GM19328 (cell line): ENCODE results near the gene MLLT10.
"Not testable (repeated sequence)": the region's sequence is repeated elsewhere in the genome, so short reads cannot be mapped to it uniquely, and the experiment has no call there.

Experiments
- ATAC-seq: cut with Tn5 transposase; IDR thresholded peaks from one replicate; pipeline ENCODE4 v1.9.1; 2021; ENCODE audit warnings: mild to moderate bottlenecking, moderate library complexity; ENCODE audit not compliant: unreplicated experiment

The MLLT10 gene

GRCh38 chr10:21628645-21629044, 94.6 kb downstream of the MLLT10 start:
- ATAC-seq: not testable (repeated sequence)

DNA sequence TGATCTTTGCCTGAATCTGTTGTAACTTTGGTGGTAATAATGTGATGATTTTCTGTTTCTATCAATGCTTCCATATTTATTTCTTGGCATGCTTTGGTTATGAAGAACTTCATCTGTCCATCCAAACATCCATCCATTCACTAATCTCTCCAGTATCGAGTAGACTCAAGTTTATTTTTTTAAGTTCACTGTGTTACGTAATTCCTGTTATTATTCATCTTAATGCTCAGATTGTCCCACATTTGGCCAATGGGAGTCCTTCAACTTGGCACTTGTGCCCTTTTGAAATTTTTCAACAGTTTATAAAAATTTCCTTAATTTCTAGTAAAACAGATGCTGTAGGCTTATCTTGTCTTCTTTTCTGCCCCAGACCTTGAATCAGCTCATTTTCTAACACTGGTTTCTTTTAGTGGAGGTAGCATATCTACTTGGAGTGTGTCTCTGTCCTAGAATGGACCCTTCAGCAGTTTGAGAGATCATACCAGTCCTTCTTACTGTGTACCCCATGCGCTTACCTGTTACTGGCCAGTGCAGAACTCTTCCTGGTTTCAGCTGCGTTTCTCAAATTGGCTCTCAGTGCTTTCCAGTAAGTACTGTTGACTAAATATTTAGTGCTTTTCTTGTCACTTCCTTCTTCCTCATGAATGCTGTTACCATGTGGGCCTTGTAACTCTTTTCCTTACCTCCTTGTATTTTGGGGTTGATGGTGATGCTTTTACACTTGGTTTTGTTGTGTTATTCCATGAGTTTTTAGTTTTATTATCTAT, 100.8 kb downstream of the MLLT10 start:
- ATAC-seq: no peak

DNA sequence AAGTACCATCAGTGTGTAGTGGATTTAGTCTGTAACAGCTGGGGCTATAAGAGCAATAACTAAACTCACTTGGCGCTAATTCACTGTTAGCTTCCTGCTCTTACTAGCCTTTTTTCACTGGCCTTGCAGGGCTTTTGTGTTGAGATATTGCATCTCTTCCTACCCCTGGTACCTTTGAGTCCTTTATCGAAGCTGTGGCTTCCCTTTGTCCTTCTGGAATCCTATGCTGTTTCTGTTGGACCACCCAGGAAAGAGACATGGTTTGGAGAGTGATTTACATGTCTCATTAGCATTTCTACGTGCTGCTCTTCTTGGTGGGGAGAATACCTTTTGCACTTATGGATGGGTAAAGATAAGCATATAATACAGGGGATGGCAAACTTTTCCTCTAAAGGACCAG, 103.8 kb downstream of the MLLT10 start:
- no peak for ATAC-seq

DNA sequence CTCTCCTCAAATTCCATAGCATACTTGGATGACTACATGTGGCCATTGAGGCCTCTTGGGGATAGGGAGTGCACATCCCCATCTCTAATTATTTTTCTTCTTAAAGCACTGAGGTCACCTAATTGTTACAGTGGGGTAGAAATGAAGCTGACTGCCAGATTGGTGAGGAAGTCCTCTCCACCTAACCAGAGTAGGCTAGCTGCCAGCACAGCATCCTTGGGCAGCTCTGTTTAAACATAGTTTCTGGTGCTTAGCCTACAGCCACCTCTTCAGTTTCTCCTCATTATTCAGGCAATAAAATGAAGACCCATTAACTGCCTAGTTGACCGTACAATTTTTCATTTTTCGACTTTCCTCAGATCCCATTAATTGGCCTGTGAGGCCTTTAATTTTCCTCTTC, 104.6 kb downstream of the MLLT10 start:
- ATAC-seq: no peak

GRCh38 chr10:21648040-21648439, 114.0 kb downstream of the MLLT10 start:
- no peak for ATAC-seq

GRCh38 chr10:21649454-21649872, 115.4 kb downstream of the MLLT10 start:
- no peak for ATAC-seq

DNA sequence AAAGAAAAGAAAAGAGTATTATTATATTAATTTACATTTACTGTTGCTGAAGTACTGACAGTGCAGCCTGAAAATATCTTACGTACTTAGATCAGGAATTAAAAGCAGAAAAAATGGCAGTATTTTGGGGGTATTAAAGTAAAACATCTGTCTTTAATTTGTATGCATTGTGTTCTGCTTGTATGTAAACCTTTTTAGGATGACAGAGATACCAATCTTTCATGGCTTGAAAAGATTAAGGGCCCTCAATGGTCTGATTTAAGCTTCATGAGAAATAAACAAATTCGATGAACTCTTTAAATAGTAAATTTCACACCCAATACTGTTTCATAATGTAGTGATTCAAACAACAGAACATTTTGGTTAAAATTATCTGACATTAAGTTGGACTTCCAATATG, 116.3 kb downstream of the MLLT10 start:
- ATAC-seq: no peak

DNA sequence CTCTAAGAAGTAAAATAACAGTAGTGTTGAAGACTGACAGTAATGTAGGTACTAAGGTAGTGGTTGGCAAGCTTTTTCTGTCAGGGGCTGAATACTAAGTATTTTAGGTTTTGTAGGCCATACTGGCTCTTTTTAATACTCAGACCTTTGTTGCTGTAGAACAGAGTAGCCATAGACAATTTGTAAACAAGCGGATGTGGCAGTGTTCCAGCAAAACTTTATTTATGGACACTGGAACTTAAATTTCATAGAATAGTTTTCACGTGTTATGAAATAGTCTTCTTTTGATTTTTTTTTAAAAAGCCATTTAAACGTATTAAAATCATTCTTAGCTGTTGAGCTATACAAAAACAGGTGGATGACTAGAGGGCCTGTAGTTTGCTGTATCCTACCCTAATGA, 121.2 kb downstream of the MLLT10 start:
- no peak for ATAC-seq

DNA sequence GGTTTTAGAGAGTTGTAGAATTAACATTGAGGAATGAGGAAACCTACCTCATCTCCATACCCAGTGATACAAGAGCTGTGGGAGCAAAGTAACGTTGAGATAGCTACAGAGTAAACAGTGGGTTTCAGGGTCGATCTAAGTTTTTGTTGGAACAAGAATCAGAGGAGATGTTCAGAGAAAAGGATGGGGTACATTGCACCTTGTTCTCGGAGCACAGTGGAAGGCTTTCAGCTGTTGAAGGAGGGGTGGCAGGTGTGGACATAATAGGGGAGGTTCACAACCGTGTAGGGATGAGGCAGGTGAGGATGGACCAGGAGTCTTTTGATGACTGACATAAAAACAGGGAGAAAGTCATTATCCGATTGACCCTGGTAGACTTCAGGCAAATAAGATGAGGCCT, 121.7 kb downstream of the MLLT10 start:
- ATAC-seq: no peak

DNA sequence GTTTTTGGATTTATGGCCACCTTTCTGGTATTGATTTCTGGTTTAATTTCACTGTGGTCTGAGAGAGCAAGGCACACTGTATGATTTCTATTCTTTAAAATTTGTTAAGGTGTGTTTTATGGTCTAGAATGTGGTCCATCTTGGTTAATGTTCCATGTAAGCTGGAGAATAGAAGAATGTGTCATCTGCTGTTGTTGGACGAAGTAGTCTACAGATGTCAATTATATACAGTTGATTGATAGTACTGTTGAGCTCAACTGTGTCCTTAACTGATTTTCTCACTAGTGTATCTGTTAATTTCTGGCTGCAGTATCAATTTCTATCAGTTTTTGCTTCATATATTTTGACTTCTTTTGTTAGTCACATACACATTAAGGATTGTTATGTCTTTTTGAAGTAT, 127.1 kb downstream of the MLLT10 start:
- ATAC-seq: no peak

GRCh38 chr10:21661935-21662334, 127.9 kb downstream of the MLLT10 start:
- no peak for ATAC-seq

- ATAC-seq: no peak
Observed at GRCh38 chr10:21662635-21663034, 128.6 kb downstream of the MLLT10 start.

DNA sequence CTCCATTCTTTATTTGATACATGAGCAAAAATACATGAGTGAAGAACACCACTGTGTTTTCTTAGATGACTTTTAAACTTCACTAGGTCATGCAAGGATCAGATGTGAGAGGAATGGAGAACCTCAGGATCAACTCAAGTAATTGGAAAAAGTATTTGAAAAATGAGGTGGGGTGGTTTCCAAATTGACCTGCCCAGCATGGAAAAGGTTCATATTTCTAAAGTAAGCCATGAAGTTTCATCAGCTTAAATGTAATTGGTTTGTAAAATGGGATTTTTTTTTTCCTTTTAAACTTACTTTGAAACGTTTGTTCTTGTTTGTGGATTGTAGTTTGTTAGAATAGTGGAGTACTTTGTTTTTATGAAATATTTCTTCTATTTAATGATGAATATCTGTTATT, 134.8 kb downstream of the MLLT10 start:
- ATAC-seq: no peak

- no peak for ATAC-seq
Observed at GRCh38 chr10:21670391-21670790, 136.4 kb downstream of the MLLT10 start.

DNA sequence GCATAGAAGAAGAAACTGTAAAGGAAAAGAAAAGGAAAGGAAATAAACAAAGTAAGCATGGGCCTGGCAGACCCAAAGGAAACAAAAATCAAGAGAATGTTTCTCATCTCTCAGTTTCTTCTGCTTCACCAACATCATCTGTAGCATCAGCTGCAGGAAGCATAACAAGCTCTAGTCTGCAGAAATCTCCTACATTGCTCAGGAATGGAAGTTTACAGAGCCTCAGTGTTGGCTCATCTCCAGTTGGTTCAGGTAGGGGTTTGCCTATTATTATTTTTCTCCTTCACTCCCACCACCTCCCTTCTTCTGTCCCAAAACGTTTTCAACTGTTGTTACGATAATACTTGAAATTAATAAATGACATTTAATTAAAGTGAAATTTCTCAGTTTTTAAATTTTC, 139.6 kb downstream of the MLLT10 start:
- ATAC-seq: no peak

- ATAC-seq: no peak
Observed at GRCh38 chr10:21675157-21675796, 141.2 kb downstream of the MLLT10 start.

- ATAC-seq: no peak
Observed at GRCh38 chr10:21677551-21677950, 143.5 kb downstream of the MLLT10 start.

- no peak for ATAC-seq
Observed at GRCh38 chr10:21681156-21681555, 147.1 kb downstream of the MLLT10 start.

GRCh38 chr10:21687266-21688008, 153.4 kb downstream of the MLLT10 start:
- ATAC-seq: no peak

DNA sequence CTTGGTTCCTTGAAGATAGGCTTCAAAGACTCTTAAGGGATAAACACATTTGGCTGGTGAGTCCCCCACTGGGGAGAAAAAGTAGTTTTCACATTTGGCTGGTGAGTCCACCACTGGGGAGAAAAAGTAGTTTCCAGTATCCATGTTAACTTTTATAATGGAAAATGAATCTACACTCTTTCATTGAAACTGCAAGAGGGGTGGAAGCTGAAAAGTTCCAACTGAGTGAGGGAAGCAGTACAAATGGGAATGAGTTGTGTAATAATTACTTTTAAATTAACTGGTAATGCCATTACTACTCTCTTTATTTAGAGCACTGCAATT, 153.9 kb downstream of the MLLT10 start:
- no peak for ATAC-seq

GRCh38 chr10:21688870-21689269, 154.8 kb downstream of the MLLT10 start:
- ATAC-seq: no peak

- ATAC-seq: no peak
Observed at GRCh38 chr10:21689881-21690280, 155.8 kb downstream of the MLLT10 start.
